KMS-11 (cell line): Measurements from ENCODE around the gene SLC35D2.

Source experiments
- H2AFZ ChIP-seq: fragments of 200-600 bp; sonication (generic); 2 replicates; pipeline ENCODE4 v1.6.1; 2016; ENCODE audit warnings: antibody characterized with exemption, mixed run types, low read depth
- H3K27ac ChIP-seq: fragments of 200-600 bp; sonication (generic); 2 replicates; pipeline ENCODE4 v1.6.1; 2016; ENCODE audit warnings: mild to moderate bottlenecking, mixed run types
- H3K27me3 ChIP-seq: fragments of 200-600 bp; sonication (generic); 2 replicates; pipeline ENCODE4 v1.6.1; 2017; ENCODE audit warnings: mild to moderate bottlenecking, low read depth, mixed run types, moderate library complexity; ENCODE audit not compliant: insufficient read depth
- H3K36me3 ChIP-seq: fragments of 200-600 bp; sonication (generic); 2 replicates; pipeline ENCODE4 v1.6.1; 2017; ENCODE audit warnings: mild to moderate bottlenecking, mixed run types; ENCODE audit not compliant: insufficient read depth
- H3K4me1 ChIP-seq: fragments of 200-600 bp; sonication (generic); 2 replicates; pipeline ENCODE4 v1.6.1; 2016; ENCODE audit warnings: mild to moderate bottlenecking, low read depth, mixed run types; ENCODE audit not compliant: poor library complexity, severe bottlenecking
- H3K4me2 ChIP-seq: fragments of 200-600 bp; sonication (generic); 2 replicates; pipeline ENCODE4 v1.7.0; 2016; ENCODE audit warnings: mild to moderate bottlenecking, mixed run types
- H3K4me3 ChIP-seq: fragments of 200-600 bp; sonication (generic); IDR thresholded peaks from 2 replicates; pipeline ENCODE4 v1.6.1; 2017; ENCODE audit warnings: low read depth, low read length, mixed read lengths; ENCODE audit not compliant: insufficient read depth
- H3K79me2 ChIP-seq: fragments of 200-600 bp; sonication (generic); 2 replicates; pipeline ENCODE4 v1.6.1; 2016; ENCODE audit warnings: low read depth, mixed run types; ENCODE audit not compliant: insufficient read depth
- H3K9ac ChIP-seq: fragments of 200-600 bp; sonication (generic); 2 replicates; pipeline ENCODE4 v1.6.1; 2016; ENCODE audit warnings: mild to moderate bottlenecking, mixed run types
- H4K20me1 ChIP-seq: fragments of 200-600 bp; sonication (generic); 2 replicates; pipeline ENCODE4 v1.6.1; 2016; ENCODE audit warnings: mild to moderate bottlenecking, mixed run types; ENCODE audit not compliant: insufficient read depth
- CTCF ChIP-seq: fragments of 200-600 bp; sonication (generic); conservative IDR thresholded peaks from 2 replicates; pipeline ENCODE4 v1.6.1; 2017; ENCODE audit warnings: low read depth, mild to moderate bottlenecking, antibody characterized with exemption, low read length, moderate library complexity, mixed read lengths

Gene SLC35D2

GRCh38 chr9:96423985-96424336 lies 40.5 kb upstream of the SLC35D2 start:
- H3K36me3 ChIP-seq = no peaks in the 10 kb centered on the region
- no peaks in the 10 kb centered on the region for H4K20me1 ChIP-seq
- H3K27ac ChIP-seq = no peak overlapping the region
- no peak overlapping the region for H3K4me3 ChIP-seq
- no peak overlapping the region for H3K4me2 ChIP-seq
- no peak overlapping the region for H2AFZ ChIP-seq
- no peaks in the 10 kb centered on the region for H3K27me3 ChIP-seq
- H3K4me1 ChIP-seq = peaks cover 20% of the 10 kb centered on the region
- no peak for TF ChIP-seq CTCF
- H3K79me2 ChIP-seq = no peaks in the 10 kb centered on the region
- H3K9ac ChIP-seq = no peak overlapping the region

- H3K4me1 ChIP-seq = peaks cover 20% of the 10 kb centered on the region
- no peaks in the 10 kb centered on the region for H4K20me1 ChIP-seq
- H3K9ac ChIP-seq = no peak overlapping the region
- H3K36me3 ChIP-seq = no peaks in the 10 kb centered on the region
- no peak for TF ChIP-seq CTCF
- H3K79me2 ChIP-seq = no peaks in the 10 kb centered on the region
- H3K27ac ChIP-seq = no peak overlapping the region
- no peak overlapping the region for H2AFZ ChIP-seq
- H3K4me2 ChIP-seq = no peak overlapping the region
- H3K4me3 ChIP-seq = no peak overlapping the region
- H3K27me3 ChIP-seq = no peaks in the 10 kb centered on the region
Observed at GRCh38 chr9:96423322-96423984, 39.9 kb upstream of the SLC35D2 start.

GRCh38 chr9:96420468-96421219 lies 37.1 kb upstream of the SLC35D2 start:
- Histone ChIP-seq H3K4me2 (peak overlapping the region; percentile 94), H4K20me1 (0 out of 2 replicates have a peak, but pooled peaks cover 2% of the 10 kb centered on the region), H3K9ac (peak overlapping the region; percentile 24; the same call in 1 of the 2 replicates), H3K4me3 (no peak overlapping the region), H3K4me1 (peaks cover 28% of the 10 kb centered on the region), H3K36me3 (no peaks in the 10 kb centered on the region), H3K27me3 (no peaks in the 10 kb centered on the region), H2AFZ (peak overlapping the region; percentile 92), H3K27ac (peak overlapping the region; percentile 55), H3K79me2 (peaks cover 16% of the 10 kb centered on the region)
- TF ChIP-seq CTCF = no peak

GRCh38 chr9:96419691-96419969 lies 36.1 kb upstream of the SLC35D2 start:
- peaks cover 34% of the 10 kb centered on the region for H3K4me1 ChIP-seq
- H2AFZ ChIP-seq = peak overlapping the region; percentile 92
- H3K79me2 ChIP-seq = peaks cover 26% of the 10 kb centered on the region
- H3K36me3 ChIP-seq = no peaks in the 10 kb centered on the region
- peak overlapping the region; percentile 24; the same call in 1 of the 2 replicates for H3K9ac ChIP-seq
- no peak for TF ChIP-seq CTCF
- H3K4me2 ChIP-seq = peak overlapping the region; percentile 94
- H3K27ac ChIP-seq = peak overlapping the region; percentile 55
- 0 out of 2 replicates have a peak, but pooled peaks cover 3% of the 10 kb centered on the region for H4K20me1 ChIP-seq
- no peak overlapping the region for H3K4me3 ChIP-seq
- no peaks in the 10 kb centered on the region for H3K27me3 ChIP-seq
